Measurements from ENCODE around the gene PLXNA1. TPM values are rescaled to one million over a fixed set of nuclear protein-coding genes. Genes with fewer than 3 reads are reported as not detected.

PLXNA1 gene
- total and polyA plus RNA-seq, 9 of the 15 experiments (the other 6 are each of a cell fraction or from before 2014, with no cell fraction given): 0.23 to 59.9 (median 16.8) TPM

DNA sequence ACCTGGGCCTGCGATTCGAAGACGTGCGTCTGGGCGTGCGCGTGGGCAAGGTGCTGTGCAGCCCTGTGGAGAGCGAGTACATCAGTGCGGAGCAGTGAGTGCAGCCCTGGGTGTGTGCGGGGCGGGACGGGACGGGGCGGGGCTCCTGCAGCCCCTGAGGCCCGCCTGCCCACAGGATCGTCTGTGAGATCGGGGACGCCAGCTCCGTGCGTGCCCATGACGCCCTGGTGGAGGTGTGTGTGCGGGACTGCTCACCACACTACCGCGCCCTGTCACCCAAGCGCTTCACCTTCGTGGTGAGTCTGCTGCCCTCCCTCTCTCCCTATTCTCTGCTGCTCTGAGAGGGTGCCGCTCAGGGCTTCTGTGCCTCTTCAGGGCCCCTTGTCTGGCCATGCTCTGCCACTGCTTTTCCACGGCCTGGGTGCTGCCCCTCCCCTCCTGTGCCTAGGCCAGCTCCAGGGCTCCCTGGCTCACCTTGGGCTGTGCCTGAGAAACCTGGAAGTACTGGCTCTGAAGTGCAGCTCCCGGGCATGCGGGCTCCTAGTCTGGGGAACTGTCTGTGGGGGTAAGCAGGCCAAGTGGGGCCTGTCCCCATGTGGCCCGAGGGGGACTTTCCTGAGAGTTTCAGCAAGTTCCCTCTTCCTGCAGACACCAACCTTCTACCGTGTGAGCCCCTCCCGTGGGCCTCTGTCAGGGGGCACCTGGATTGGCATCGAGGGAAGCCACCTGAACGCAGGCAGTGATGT, 31.8 kb downstream of the PLXNA1 start:
- DNase-seq (ENCODE audit: extremely low read depth in 1 of 4, low spot score in 3 of 4) (no peak), ATAC-seq (no peak), FAIRE-seq (no peak)
- CTCF ChIA-PET (ENCODE audit: low intra/inter-chr PET ratio): no interaction called here
- Histone ChIP-seq H3K9me3 (replicated peaks; ENCODE audit: control insufficient read depth, insufficient read depth, low read depth, low read length) (no peaks in the 10 kb centered on the region), H3K79me2 (ENCODE audit: control insufficient read depth, insufficient read depth, low read length) (no peaks in the 10 kb centered on the region), H3K9ac (ENCODE audit: insufficient read depth in 1 of 2, low read depth in 2 of 2, low read length in 2 of 2) (no peak overlapping the region), H3K9me1 (ENCODE audit: control insufficient read depth, insufficient read depth, low read length) (no peaks in the 10 kb centered on the region), H3K4me1 (replicated peaks in 1 of 2; ENCODE audit: control insufficient read depth in 2 of 2, insufficient read depth in 2 of 2, low read length in 2 of 2) (peaks cover 0 to 5% of the 10 kb centered on the region in 2 experiments; a peak in 2 of 5 replicates), H2AFZ (ENCODE audit: low read depth, low read length) (no peak overlapping the region), H3K27me3 (ENCODE audit: control insufficient read depth in 2 of 2, insufficient read depth in 2 of 2, low read length in 2 of 2) (no peaks in the 10 kb centered on the region), H3K27ac (ENCODE audit: extremely low read depth, low read depth, low read length) (no peak overlapping the region), H3K4me3 (no peak overlapping the region), H4K20me1 (replicated peaks; ENCODE audit: control insufficient read depth, insufficient read depth, low read length) (no peaks in the 10 kb centered on the region), H3K36me3 (ENCODE audit: control insufficient read depth, insufficient read depth, low read length) (peaks cover 82% of the 10 kb centered on the region; the same call in 1 of the 3 replicates), H3K4me2 (ENCODE audit: insufficient read depth, low read length) (no peak overlapping the region)
- intact Hi-C loops (cut with micrococcal nuclease) (no loop called here), in situ Hi-C loops (cut with MboI) (no loop called here)
- BruUV-seq (replicated peaks): no TSS peak
- POLR2A ChIA-PET: no interaction called here
- 96% methylated on average over 7 of the region's 35 CpGs for WGBS (ENCODE audit: insufficient coverage, low coverage, missing lambda C conversion rate)
- TF ChIP-seq NR2F6 (CRISPR knock-in tag; IDR thresholded peaks at IDR 0.05) (no peak), ZNF354B (CRISPR knock-in tag; IDR thresholded peaks at IDR 0.05) (no peak), ZNF57 (CRISPR knock-in tag; IDR thresholded peaks at IDR 0.05) (no peak), YBX1 (IDR thresholded peaks at IDR 0.05) (no peak), CCAR2 (IDR thresholded peaks at IDR 0.05; ENCODE audit: low read depth, low read length) (no peak), ZSCAN32 (CRISPR knock-in tag; IDR thresholded peaks at IDR 0.05) (no peak), ELF4 (CRISPR knock-in tag; IDR thresholded peaks at IDR 0.05) (no peak), SRSF9 (IDR thresholded peaks at IDR 0.05; ENCODE audit: borderline replicate concordance, low read depth, low read length) (no peak), ZNF695 (CRISPR knock-in tag; IDR thresholded peaks at IDR 0.05) (no peak)
- TF ChIP-seq, protein P1, sequence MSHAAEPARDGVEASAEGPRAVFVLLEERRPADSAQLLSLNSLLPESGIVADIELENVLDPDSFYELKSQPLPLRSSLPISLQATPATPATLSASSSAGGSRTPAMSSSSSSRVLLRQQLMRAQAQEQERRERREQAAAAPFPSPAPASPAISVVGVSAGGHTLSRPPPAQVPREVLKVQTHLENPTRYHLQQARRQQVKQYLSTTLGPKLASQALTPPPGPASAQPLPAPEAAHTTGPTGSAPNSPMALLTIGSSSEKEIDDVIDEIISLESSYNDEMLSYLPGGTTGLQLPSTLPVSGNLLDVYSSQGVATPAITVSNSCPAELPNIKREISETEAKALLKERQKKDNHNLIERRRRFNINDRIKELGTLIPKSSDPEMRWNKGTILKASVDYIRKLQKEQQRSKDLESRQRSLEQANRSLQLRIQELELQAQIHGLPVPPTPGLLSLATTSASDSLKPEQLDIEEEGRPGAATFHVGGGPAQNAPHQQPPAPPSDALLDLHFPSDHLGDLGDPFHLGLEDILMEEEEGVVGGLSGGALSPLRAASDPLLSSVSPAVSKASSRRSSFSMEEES (CRISPR knock-in tag; IDR thresholded peaks at IDR 0.05): no peak

All from K562 (cell line).